RCC 7860 (cell line): Measurements from ENCODE around the gene PHF14.

Experiments
- DNase-seq: peaks from one replicate; pipeline ENCODE4 v3.0.0-alpha.2; 2015; ENCODE audit warnings: low spot score
- FAIRE-seq: peaks from 2 replicates; lab custom pipeline; 2012; peaks lifted over from hg19 to GRCh38; lab: Jason Lieb, UNC

Gene PHF14

DNA sequence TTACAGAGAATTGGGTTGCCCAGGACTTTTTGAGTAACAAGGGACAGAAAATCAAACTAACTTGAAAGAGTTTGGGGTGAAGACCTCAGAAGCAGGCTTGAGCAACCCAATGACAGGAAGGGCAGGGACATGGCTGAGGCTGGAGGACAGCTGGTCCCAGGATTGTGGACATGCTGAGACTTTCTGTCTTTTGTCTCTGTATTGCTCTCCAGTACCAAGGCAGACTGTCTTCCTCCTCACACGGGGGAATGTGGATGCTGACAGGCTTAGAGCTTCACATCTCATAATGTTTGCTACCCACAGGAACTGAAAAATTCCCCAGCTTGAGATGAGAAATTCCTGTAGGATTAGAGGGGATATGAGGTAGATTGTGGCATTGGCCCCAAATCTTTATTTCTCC, 229.6 kb downstream of the PHF14 start:
- DNase-seq = no peak
- no peak for FAIRE-seq

GRCh38 chr7:11203683-11204082, 230.0 kb downstream of the PHF14 start:
- FAIRE-seq (no peak), DNase-seq (no peak)

- no peak for DNase-seq
- no peak for FAIRE-seq
These were observed 232.7 kb downstream of the PHF14 start for GRCh38 chr7:11206177-11206899.

- FAIRE-seq (no peak), DNase-seq (no peak)
These were observed 233.9 kb downstream of the PHF14 start for GRCh38 chr7:11207565-11207964.

- FAIRE-seq (no peak), DNase-seq (no peak)
These were observed 235.3 kb downstream of the PHF14 start for GRCh38 chr7:11208883-11209465.

DNA sequence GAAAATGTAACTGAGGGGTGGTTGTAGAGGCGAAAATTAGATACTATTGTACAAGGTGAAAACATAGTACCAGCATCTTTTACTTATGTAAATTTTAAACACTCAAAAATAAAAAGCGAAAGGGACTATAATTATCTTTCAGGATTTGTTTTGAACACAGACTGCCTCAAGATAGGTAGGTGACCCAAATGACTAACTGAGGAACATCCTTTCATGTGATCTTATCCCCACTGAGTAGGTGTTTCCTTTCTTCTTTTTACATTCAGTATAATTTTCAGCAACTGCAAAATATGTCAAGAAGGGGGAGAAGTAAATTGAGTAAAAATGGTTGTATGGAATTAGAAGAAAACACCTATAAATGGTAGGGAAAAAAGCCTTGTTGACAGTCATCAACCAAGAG, 236.7 kb downstream of the PHF14 start:
- no peak for DNase-seq
- no peak for FAIRE-seq

DNA sequence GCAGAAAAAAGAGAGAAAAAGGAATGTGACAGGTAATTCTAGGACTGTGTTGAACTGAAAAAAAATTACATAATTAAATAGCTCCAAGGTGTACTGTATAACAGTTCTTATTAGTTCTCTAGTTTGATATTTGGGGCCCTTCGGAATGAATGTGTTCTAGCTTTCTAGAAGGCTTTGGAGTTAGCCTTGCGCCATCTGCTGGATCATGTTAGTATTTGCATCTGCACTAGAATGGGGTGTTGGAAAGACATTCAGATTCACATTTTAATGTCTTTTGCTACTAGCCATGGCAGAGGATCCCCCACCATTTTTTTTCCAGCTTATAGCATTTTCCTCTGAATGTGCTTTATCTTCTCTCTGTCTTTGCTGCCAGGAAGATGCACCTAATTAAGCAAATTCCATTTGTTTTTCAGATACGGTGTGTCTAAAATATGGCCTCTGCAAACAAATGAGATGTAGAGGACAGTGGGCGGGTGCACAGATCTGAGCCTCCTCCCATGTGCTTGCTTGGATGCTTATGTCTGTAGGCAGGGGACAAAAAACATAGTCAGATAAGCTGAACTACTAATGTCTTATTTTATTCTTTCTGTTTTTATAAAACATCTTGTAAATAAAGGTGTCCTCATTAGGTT, 238.5 kb downstream of the PHF14 start:
- peak; percentile 40 for DNase-seq
- FAIRE-seq = peak; percentile 66

DNA sequence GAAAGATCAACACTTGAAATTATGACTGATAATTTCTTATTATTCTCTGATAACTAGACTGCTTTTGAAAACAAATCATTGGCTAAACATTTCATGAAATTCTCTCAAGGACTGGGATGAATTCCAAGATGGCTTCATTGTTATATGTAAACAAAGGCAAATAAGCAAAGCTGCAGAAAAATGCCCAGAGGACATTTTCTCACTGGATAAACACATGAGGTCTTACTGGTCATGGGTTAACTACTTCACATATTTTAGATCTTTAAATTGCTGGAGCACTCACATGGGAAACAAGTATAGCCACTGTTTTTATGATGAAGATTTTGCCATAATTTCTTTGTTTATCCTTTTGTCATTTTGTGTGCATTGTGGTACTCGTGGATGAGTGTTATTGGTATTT, 239.1 kb downstream of the PHF14 start:
- FAIRE-seq (no peak), DNase-seq (no peak)

DNA sequence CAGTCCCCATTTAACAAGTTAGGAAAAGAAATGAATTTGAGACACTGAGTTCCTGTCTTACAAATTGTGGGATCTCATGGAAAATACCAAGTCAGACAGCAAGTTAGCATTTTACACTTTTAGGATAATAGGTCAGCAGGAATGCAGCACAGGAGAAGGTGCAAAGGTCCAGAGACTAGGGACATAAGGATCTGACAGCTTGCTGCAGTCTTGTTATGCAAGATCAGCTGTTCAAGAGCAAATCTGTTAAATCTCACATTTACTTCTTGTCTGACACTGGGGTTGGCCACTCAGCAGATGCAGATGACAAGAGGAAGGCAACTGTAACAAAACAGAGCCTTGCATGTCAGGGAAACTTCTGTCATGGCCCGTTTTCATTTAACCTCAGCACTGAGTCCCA, 239.6 kb downstream of the PHF14 start:
- FAIRE-seq (no peak), DNase-seq (no peak)

DNA sequence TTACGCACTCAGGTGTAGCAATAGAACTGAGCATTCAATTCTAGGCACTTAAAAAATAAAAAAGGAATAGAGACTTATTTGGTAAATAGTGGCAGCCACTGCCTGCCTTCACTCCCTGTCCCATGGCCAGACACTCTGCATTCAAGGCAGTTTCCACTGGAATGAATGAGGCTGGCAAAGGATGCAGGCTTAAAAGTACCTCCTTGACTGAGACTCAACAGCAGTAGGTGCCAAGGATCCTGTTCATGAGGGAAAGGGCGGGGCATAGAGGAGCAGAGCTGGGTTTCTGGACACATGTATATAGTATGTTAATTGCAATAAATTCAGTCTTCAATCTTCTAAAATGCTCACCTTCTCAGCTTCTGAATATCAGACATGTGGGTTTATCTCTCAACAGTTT, 242.6 kb downstream of the PHF14 start:
- DNase-seq (no peak), FAIRE-seq (no peak)

GRCh38 chr7:11217848-11218565, 244.3 kb downstream of the PHF14 start:
- DNase-seq = no peak
- FAIRE-seq = no peak
